HCT116 (cell line): ENCODE data around the gene FLT3LG. TPM values are rescaled to one million over a fixed set of nuclear protein-coding genes. Genes with fewer than 3 reads are reported as not detected.

Source experiments
- ATAC-seq: fragments of 200-7000 bp; cut with Tn5 transposase; 2 replicates; pipeline ENCODE4 v1.9.1; 2020; ENCODE audit warnings: mild to moderate bottlenecking, moderate library complexity
- BruUV-seq: library from RNA; stranded (reverse); fragments of 400-500 nt; replicated peaks from 2 replicates; lab custom pipeline; 2021; lab: Mats Ljungman, UMichigan
- CTCF ChIA-PET: fragments of 300-600 bp; sonication (Branson Sonifier 250); formaldehyde crosslinking; loops from one replicate; lab custom pipeline; 2021; ENCODE audit warnings: antibody characterized with exemption; lab: Charles Lee
- POLR2A ChIA-PET: fragments of 300-600, 350-600 bp; sonication (Branson Sonifier 250); formaldehyde crosslinking; loops from one replicate; lab custom pipeline; 2021; ENCODE audit warnings: antibody characterized with exemption; lab: Charles Lee
- RAD21 ChIA-PET, 2 experiments: fragments of 300-600 bp; sonication (Branson Sonifier 250); formaldehyde crosslinking; loops; one replicate each; lab custom pipeline; 2023; ENCODE audit warnings: low total read pairs in 2 of 2; ENCODE audit not compliant: uncharacterized antibody in 2 of 2, unreplicated experiment in 2 of 2, low non-redundant PET in 1 of 2; lab: Charles Lee
- DNase-seq: peaks from one replicate; pipeline ENCODE4 v3.0.0-alpha.2; 2010; ENCODE audit warnings: low read depth, low spot score
- H2AFZ ChIP-seq: fragments of 200-600 bp; shearing (Covaris generic), sonication (generic); 2 replicates; pipeline ENCODE4 v1.6.1; 2017; ENCODE audit warnings: low read depth, mixed run types, mixed read lengths, antibody characterized with exemption, low read length; ENCODE audit not compliant: poor library complexity, severe bottlenecking
- H3K27ac ChIP-seq: 2 replicates; pipeline ENCODE4 v1.5.1; 2012; ENCODE audit warnings: low read depth, low read length
- H3K27me3 ChIP-seq: fragments of 200-600 bp; sonication (generic); 2 replicates; pipeline ENCODE4 v1.6.1; 2016; ENCODE audit warnings: mixed run types, low read length, mixed read lengths; ENCODE audit not compliant: insufficient read depth
- H3K36me3 ChIP-seq, 2 experiments: fragments of 200-500 bp in 1 of 2; fragments of 200-600 bp in 1 of 2; sonication (Bioruptor generic) in 1 of 2; sonication (generic) in 1 of 2; 2 replicates each; pipeline versions ENCODE4 v1.5.1 to v1.6.1; 2014 to 2016; ENCODE audit warnings: low read length in 2 of 2, inconsistent platforms in 1 of 2, mixed read lengths in 1 of 2, mixed run types in 1 of 2; ENCODE audit not compliant: insufficient read depth in 2 of 2, control insufficient read depth in 1 of 2
- H3K4me1 ChIP-seq, 2 experiments: fragments of 200-600 bp in 1 of 2; sonication (generic) in 1 of 2; 2 replicates each; pipeline versions ENCODE4 v1.5.1 to v1.6.1; 2012 to 2017; ENCODE audit warnings: low read length in 2 of 2, inconsistent platforms in 1 of 2, mild to moderate bottlenecking in 1 of 2, mixed read lengths in 1 of 2, mixed run types in 1 of 2, moderate library complexity in 1 of 2; ENCODE audit not compliant: insufficient read depth in 2 of 2, control insufficient read depth in 1 of 2
- H3K4me2 ChIP-seq: fragments of 200-600 bp; sonication (generic); 2 replicates; pipeline ENCODE4 v1.6.1; 2017; ENCODE audit warnings: mixed run types, low read length, mixed read lengths
- H3K4me3 ChIP-seq, 2 experiments: fragments of 200-600 bp in 1 of 2; sonication (generic) in 1 of 2; replicated peaks in 1 of 2; 2 replicates each; pipeline ENCODE4 v1.5.1; 2011 to 2016; ENCODE audit warnings: low read length in 2 of 2, control low read depth in 1 of 2, low read depth in 1 of 2, mild to moderate bottlenecking in 1 of 2, mixed read lengths in 1 of 2, mixed run types in 1 of 2
- H3K79me2 ChIP-seq: fragments of 200-600 bp; sonication (generic); 2 replicates; pipeline ENCODE4 v1.6.1; 2017; ENCODE audit warnings: mild to moderate bottlenecking, mixed run types, low read length, moderate library complexity, mixed read lengths; ENCODE audit not compliant: insufficient read depth
- H3K9ac ChIP-seq: fragments of 200-600 bp; sonication (generic); 2 replicates; pipeline ENCODE4 v1.6.1; 2016; ENCODE audit warnings: low read length, mixed read lengths
- H3K9me2 ChIP-seq: fragments of 200-600 bp; sonication (generic), shearing (Covaris generic); 2 replicates; pipeline ENCODE4 v1.6.1; 2017; ENCODE audit warnings: mixed run types, mild to moderate bottlenecking, moderate library complexity; ENCODE audit not compliant: insufficient read depth
- H3K9me3 ChIP-seq, 2 experiments: fragments of 200-500 bp in 1 of 2; fragments of 200-600 bp in 1 of 2; sonication (Bioruptor generic) in 1 of 2; sonication (generic) in 1 of 2; 2 replicates each; pipeline ENCODE4 v1.6.1; 2014 to 2017; ENCODE audit warnings: low read length in 2 of 2, mixed read lengths in 2 of 2, inconsistent platforms in 1 of 2, low read depth in 1 of 2, mild to moderate bottlenecking in 1 of 2, mixed run types in 1 of 2, moderate library complexity in 1 of 2; ENCODE audit not compliant: control insufficient read depth in 1 of 2, insufficient read depth in 1 of 2
- H4K20me1 ChIP-seq: fragments of 200-600 bp; sonication (generic), shearing (Covaris generic); 2 replicates; pipeline ENCODE4 v1.6.1; 2017; ENCODE audit warnings: mixed run types, mild to moderate bottlenecking, moderate library complexity; ENCODE audit not compliant: insufficient read depth
- CEBPB ChIP-seq: IDR thresholded peaks from 2 replicates; pipeline ENCODE4 v1.6.1; 2012; ENCODE audit warnings: low read depth
- EZH2 ChIP-seq: fragments of 200-600 bp; sonication (generic); IDR thresholded peaks from 2 replicates; pipeline ENCODE4 v1.6.1; 2017; ENCODE audit warnings: antibody characterized with exemption, mixed run types
- POLR2A ChIP-seq: IDR thresholded peaks from 2 replicates; pipeline ENCODE4 v1.7.0; 2011; ENCODE audit warnings: borderline replicate concordance; ENCODE audit not compliant: insufficient read depth, insufficient read length; ENCODE audit errors: extremely low read depth
- SIN3A ChIP-seq: IDR thresholded peaks from 2 replicates; pipeline ENCODE4 v1.6.1; 2012; ENCODE audit warnings: low read depth
- YY1 ChIP-seq: IDR thresholded peaks from 2 replicates; pipeline ENCODE4 v1.6.1; 2011; ENCODE audit warnings: low read length, low read depth, moderate library complexity, mild to moderate bottlenecking; ENCODE audit not compliant: insufficient replicate concordance; ENCODE audit errors: extremely low read depth
- intact Hi-C: fragments of 100-400 bp; cut with micrococcal nuclease; formaldehyde crosslinking; loops from 2 replicates; pipeline ENCODE4 v1.10.0; 2022
- total RNA-seq: library from RNA; stranded (reverse); gene quantifications from one replicate; pipeline ENCODE4 v1.2.1, GENCODE V29; 2021; ENCODE audit not compliant: unreplicated experiment
- TF ChIP-seq, protein P1 (sequence below), 3 experiments: fragments of 200-600 bp in 1 of 3; sonication (generic) in 1 of 3; IDR thresholded peaks in 2 of 3; conservative IDR thresholded peaks in 1 of 3; 2 replicates each; pipeline ENCODE4 v1.5.1; 2012 to 2017; ENCODE audit warnings: low read depth in 2 of 3, low read length in 2 of 3, antibody characterized with exemption in 1 of 3, borderline replicate concordance in 1 of 3, control low read depth in 1 of 3, mild to moderate bottlenecking in 1 of 3, mixed read lengths in 1 of 3, mixed run types in 1 of 3, moderate library complexity in 1 of 3; ENCODE audit not compliant: insufficient read depth in 1 of 3

FLT3LG gene
- total RNA-seq, 1 experiment from 2014 or later = 3.8 TPM

DNA sequence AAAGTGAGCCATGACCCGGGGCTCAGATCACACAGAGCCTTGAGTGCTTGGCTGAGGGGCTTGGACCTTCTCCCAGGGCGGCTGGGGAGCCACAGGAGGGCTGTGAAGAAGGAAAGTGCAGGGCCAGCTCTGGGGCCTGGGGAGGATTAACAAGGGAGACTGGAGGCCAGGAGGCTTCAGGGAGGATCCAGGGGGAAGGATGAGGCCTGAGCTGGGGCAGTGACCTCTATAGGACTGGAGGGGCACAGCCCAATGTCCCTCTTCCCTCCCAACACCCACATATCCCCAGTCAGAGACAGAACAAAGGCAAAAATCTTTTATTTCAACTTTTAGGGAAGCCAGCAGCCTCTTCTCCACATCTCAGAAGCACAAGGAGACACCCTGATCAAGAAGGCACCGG is 28.0 kb upstream of the FLT3LG start:
- ChIA-PET POLR2A (interaction anchor here (0.8 to 1.8 kb wide), 2 partner anchors 54 to 101 kb away, joined by 3 to 4 read pairs; no protein-coding TSS in a partner anchor), CTCF (interaction anchor here (1.1 to 2.1 kb wide), 4 partner anchors 20 to 101 kb away, joined by 3 to 9 read pairs (median 4); partner anchors contain the start of gene DKKL1), RAD21 (no interaction called here)
- H3K36me3 ChIP-seq = peaks cover 14 to 16% of the 10 kb centered on the region in 2 experiments; a peak in 2 of 4 replicates
- H3K4me2 ChIP-seq = no peak overlapping the region
- no peak for TF ChIP-seq CEBPB
- TF ChIP-seq SIN3A = no peak
- TF ChIP-seq YY1 = no peak
- TF ChIP-seq POLR2A = no peak
- no peak for TF ChIP-seq EZH2
- TF ChIP-seq, protein P1, sequence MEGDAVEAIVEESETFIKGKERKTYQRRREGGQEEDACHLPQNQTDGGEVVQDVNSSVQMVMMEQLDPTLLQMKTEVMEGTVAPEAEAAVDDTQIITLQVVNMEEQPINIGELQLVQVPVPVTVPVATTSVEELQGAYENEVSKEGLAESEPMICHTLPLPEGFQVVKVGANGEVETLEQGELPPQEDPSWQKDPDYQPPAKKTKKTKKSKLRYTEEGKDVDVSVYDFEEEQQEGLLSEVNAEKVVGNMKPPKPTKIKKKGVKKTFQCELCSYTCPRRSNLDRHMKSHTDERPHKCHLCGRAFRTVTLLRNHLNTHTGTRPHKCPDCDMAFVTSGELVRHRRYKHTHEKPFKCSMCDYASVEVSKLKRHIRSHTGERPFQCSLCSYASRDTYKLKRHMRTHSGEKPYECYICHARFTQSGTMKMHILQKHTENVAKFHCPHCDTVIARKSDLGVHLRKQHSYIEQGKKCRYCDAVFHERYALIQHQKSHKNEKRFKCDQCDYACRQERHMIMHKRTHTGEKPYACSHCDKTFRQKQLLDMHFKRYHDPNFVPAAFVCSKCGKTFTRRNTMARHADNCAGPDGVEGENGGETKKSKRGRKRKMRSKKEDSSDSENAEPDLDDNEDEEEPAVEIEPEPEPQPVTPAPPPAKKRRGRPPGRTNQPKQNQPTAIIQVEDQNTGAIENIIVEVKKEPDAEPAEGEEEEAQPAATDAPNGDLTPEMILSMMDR (IDR thresholded peaks at IDR 0.05 in 2 of 3, conservative IDR thresholded peaks at IDR 0.05 in 1 of 3; ENCODE audit: borderline replicate concordance in 1 of 3, insufficient read depth in 1 of 3, low read depth in 2 of 3, low read length in 2 of 3) = 0 out of 6 replicates have a peak, but pooled peaks of 1 of the 3 experiments have one; percentile 8
- H3K79me2 ChIP-seq = peaks cover 19% of the 10 kb centered on the region
- no peak overlapping the region for H2AFZ ChIP-seq
- BruUV-seq = no TSS peak
- DNase-seq (no peak), ATAC-seq (no peak)
- H3K9me2 ChIP-seq = no peaks in the 10 kb centered on the region
- H3K9me3 ChIP-seq = no peaks in the 10 kb centered on the region
- no peaks in the 10 kb centered on the region for H4K20me1 ChIP-seq
- H3K27me3 ChIP-seq = no peaks in the 10 kb centered on the region
- no peak overlapping the region for H3K4me3 ChIP-seq
- intact Hi-C loops = no loop called here
- no peak overlapping the region for H3K27ac ChIP-seq
- no peak overlapping the region for H3K9ac ChIP-seq
- peaks cover 20 to 52% of the 10 kb centered on the region in 2 experiments; a peak in 3 of 4 replicates for H3K4me1 ChIP-seq
